ENCODE measurements around the gene POU3F2.

GRCh38 chr6:98821756-98822405 lies 12.5 kb upstream of the POU3F2 start:
- TF ChIP-seq NR3C1 (IDR thresholded peaks at IDR 0.05) = no peak
- TF ChIP-seq CHD2 (IDR thresholded peaks at IDR 0.05; ENCODE audit: low read length, partially characterized antibody) = no peak
- TF ChIP-seq EP300 (IDR thresholded peaks at IDR 0.05) = no peak
- no peak for TF ChIP-seq POLR2A (IDR thresholded peaks at IDR 0.05; ENCODE audit: low read length)
- TF ChIP-seq MYC (IDR thresholded peaks at IDR 0.05; ENCODE audit: borderline replicate concordance, low read length) = no peak
- TF ChIP-seq RAD21 (conservative IDR thresholded peaks at IDR 0.05 in 1 of 2, IDR thresholded peaks at IDR 0.05 in 1 of 2) = no peak
- TF ChIP-seq CTCF (IDR thresholded peaks at IDR 0.05) = no peak
- TF ChIP-seq HDAC2 (IDR thresholded peaks at IDR 0.05) = no peak
- TF ChIP-seq, protein P1, sequence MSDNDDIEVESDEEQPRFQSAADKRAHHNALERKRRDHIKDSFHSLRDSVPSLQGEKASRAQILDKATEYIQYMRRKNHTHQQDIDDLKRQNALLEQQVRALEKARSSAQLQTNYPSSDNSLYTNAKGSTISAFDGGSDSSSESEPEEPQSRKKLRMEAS (IDR thresholded peaks at IDR 0.05) = no peak
- no peak for TF ChIP-seq HOXB5 (CRISPR knock-in tag; IDR thresholded peaks at IDR 0.05)
- no peak for TF ChIP-seq REST (IDR thresholded peaks at IDR 0.05)
- TF ChIP-seq SMC3 (IDR thresholded peaks at IDR 0.05) = no peak
- TF ChIP-seq, protein P2, sequence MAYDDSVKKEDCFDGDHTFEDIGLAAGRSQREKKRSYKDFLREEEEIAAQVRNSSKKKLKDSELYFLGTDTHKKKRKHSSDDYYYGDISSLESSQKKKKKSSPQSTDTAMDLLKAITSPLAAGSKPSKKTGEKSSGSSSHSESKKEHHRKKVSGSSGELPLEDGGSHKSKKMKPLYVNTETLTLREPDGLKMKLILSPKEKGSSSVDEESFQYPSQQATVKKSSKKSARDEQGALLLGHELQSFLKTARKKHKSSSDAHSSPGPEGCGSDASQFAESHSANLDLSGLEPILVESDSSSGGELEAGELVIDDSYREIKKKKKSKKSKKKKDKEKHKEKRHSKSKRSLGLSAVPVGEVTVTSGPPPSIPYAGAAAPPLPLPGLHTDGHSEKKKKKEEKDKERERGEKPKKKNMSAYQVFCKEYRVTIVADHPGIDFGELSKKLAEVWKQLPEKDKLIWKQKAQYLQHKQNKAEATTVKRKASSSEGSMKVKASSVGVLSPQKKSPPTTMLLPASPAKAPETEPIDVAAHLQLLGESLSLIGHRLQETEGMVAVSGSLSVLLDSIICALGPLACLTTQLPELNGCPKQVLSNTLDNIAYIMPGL (CRISPR knock-in tag; IDR thresholded peaks at IDR 0.05; ENCODE audit: borderline replicate concordance) = no peak
